GM21737 (cell line): Measurements from ENCODE around the gene GPC5.

Source experiments
- ATAC-seq: cut with Tn5 transposase; IDR thresholded peaks from one replicate; pipeline ENCODE4 v1.9.1; 2021; ENCODE audit warnings: mild to moderate bottlenecking, moderate library complexity; ENCODE audit not compliant: unreplicated experiment

The GPC5 gene

DNA sequence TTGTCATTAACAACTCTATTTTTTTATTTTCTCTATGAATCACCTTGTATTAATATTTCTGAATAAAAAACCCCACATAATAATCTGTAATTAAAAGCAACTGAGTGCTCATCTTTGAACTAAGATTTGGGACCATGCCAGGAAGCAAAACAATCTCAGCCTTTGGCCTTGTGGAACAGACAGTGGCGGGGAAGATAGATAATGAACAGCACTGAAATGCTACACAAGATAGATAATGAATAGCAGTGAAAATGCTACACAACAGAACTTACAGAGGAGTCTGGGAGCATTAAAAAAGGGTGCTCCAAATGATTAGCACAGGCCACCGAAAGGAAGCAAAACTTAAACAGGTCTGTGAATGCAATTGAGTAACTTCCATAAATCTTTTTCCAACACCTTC lies 134.9 kb downstream of the GPC5 start:
- no peak for ATAC-seq

DNA sequence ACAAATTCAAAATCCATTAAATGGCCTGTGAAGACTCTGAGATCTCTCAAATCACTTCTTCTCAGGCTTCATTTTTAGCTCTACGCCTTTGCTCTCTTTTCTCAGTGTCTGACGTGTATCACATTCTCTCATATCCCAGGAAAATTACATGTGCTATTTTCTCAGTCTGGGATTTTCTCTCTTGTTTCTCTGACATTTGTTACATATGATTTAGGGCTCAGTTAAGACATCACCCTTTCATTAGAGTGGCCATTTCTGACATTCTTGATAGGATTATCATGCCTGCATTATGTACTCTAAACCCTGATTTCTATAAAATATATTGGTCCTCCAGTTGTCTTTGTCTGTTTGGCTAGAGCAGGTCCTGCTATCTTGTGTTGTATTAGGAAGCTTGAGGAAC lies 136.6 kb downstream of the GPC5 start:
- no peak for ATAC-seq

DNA sequence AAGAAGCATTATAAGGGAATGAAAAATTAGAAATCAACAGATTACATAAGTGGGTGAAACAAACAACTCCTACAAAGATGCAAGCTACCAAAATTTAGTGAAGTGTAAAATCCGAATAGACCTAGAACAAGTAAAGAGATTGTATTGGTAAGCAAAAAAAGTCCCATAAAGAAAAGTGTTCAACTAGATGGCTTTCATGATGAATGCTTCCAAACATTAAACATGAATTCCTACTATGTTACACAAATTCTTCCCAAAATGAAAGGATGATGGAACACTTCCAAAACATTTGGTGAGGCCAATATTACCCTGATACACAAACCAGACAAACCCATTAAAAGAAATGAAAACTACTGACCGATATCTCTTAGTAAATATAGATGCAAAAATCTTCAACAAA lies 139.0 kb downstream of the GPC5 start:
- no peak for ATAC-seq

DNA sequence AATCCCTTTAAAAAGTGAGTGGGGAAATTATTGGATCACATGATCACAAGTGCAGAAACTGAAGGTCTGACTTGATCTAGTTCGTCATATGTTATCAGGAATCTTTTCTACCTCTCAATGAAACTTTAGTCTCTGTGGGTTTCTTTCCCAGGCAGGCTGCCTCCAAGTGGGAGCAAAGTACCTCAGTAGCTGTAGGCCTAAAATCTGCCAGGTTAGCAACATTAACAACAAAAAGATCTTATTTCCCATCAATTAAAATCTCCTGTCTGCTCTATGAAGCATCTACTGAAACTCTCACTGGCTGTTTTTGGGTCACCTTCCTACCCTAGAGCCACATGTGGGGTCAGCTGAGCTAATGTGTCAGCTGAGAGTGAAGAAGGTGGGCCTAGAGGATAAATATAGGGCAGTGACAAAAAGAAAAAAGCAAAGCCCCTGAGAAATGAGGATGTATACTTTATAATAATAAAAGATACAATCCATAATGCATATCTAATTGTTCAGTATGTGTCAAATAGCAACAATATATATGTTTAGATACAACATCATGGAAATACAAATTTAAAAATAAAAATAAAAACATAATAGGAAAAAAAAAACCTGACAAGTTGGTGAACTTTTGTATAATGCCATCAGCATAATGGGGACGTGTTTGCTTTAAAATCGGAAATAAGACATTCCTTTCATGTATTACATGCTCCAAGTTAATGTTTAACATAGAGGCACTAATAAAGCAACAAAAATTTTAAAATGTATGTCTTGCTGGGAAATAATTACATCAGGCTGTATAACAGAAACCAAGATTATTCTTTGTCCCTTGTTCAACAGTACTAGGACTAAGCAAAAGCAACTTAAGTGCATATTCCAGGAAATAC lies 141.1 kb downstream of the GPC5 start:
- ATAC-seq = no peak

DNA sequence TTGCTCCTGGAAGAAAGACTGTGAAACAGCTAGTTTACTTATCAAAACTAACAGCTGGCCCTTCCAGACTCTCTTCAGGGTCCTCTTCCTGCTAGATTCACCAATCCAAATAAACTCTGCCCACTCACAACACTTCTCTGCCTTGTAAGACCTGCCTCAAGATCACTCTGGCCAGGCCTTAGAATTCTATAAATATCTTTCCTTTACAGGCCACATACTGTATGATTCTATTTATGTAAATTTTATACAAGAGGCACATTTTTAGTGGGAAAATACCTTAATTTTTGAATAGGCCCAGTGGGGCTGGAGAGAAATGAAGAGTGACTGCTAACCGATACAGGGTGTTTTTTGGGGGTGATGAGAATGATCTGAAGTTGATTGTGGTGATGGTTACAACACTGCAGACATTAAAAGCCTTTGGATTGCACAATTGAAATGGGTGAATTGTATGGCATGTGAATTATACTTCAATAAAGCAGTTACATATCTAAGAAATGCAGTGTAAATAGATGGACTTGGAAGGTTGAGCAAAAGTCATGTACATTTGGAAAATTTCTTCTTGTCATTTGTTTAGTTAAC lies 141.8 kb downstream of the GPC5 start:
- no peak for ATAC-seq

DNA sequence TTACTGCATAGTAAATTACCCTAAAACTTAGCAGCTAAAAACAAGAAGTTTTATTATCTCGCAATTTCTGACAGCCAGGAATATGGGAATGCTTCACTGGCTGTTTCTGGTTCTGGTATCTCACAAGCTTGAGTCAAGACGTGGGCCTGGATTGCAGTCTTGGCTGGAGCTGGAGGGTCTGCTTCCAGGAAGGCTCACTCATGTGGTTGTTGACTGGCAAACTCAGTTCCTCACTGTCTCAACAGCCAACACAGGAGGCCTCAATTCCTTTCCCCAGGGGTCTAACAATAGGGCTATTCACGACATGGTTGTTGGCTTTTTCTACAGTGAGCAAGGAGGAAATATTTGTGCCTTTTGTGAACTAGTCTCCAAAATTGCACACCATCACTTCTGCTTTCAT lies 146.3 kb downstream of the GPC5 start:
- ATAC-seq = no peak

DNA sequence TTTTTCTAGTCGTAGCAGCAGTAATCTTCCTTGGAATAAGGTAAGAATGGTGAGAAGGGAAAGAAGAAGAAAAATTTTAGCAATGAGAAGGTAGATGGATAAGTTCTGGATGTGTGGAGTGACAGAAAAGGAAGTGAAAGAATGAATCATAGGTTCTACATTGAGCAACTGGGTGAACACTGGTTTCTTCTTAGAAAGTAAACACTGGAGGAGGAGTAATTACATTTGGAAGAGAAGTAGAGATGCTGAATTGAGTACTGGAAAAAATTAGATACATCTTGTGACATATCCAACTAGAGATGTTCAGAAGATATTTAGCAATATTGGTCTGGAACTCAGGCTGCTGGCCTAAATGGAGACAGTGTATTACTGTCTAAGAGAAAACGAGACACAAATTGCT lies 148.5 kb downstream of the GPC5 start:
- no peak for ATAC-seq

DNA sequence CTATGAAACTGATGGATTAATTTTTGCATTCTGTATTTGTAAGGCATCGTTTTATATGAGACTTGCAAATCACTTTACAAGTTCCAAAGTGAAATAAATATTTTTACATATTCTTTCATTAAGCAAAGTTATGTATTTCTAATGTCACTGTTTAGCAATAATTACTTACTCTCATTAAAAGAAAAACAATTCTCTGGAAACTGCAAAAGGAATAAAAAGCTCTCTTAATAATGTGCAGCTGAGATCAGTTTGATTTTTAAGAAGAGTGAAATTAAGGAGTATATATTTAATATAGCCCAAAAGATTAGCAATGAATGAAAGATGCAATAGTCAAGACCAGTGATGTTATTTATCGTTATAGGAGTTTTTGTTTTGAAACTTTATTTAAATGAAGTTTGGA lies 155.2 kb downstream of the GPC5 start:
- no peak for ATAC-seq

DNA sequence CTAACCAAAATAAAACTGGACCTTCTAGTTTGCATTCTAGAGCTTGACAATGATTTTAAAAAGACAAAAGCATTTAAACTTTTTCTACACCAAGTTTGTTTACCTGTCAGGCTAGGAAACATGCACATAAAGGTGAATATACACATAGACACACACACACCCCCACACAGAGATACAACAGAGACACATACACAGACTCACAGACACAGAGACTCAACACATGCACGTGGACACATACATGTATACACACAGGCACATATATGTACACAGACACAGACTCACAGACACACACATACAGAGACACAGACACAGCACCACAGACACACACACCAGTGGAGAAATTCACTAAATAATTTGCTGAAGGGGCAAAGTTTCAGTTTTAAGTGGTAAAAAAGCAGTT lies 155.7 kb downstream of the GPC5 start:
- no peak for ATAC-seq

DNA sequence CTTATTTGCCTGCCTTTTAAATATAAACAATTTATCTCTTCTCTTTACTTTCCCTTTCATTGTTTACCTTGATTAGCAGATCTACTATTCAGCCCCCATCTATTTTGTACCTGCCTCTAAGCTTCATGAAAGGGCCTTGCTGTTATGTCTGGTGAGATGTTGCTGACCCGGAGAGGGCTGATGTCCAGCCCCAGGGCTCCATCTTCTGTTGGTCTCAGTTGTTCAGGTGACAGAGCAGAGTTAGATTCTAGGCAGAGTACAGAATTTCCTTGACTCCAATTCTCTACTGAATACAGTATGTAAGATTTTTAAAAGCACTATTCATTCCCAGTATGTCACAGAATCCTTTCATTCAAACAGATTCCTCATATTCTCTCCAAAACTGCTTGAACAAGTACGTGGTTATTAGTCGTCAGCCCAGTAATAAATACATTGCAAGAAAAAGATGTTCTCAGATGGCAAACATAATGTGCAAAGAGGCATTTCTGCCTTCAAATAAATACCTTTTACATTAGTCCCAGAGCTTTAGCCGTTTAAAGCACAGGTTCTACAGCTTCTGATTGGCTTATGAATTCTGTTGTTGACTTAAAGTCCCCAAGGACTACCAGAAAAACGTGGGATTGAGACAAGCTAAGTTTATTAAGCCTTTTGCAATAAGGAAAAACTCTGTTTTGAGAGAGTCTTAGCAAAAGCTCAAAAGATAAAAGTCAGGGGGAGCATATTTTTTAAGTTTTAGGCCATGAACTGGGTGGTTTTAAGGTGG lies 159.1 kb downstream of the GPC5 start:
- ATAC-seq = no peak

DNA sequence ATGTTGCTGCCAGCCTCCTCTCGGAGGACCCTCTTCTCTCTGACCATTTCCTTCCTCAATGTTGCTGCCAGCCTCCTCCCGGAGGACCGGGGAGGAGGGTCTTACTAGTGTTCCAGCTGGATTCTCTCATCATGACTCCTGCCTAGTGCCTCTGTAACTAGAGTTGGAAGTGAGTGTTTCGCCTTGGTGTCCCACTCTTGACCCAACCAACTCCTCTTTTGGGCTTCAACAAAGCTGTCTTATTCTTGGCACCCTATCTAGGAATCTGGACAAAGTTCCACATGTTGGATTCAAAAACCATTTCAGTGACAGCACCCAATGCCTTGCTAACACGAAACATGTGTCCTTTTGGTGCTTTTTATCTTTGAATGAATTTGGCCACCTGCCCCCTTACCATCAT lies 165.4 kb downstream of the GPC5 start:
- no peak for ATAC-seq

DNA sequence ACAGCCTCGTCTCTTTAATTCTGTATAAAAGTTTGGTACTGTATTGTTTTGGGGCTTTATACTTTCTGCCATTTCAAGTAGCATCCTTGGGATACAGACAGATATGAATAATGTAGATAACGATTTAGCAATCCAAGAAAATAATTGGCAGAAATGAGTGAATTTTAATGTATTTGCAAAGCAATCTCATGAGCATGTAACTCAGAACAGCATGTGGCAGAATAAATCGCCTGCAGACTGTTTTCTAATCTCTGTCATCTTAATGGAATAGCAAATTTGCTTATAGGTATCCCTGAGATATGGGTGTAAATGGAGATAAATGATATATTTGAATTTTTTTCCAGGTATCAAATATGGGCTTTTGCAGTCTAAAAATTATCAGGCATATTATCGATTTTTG lies 166.0 kb downstream of the GPC5 start:
- ATAC-seq = no peak

DNA sequence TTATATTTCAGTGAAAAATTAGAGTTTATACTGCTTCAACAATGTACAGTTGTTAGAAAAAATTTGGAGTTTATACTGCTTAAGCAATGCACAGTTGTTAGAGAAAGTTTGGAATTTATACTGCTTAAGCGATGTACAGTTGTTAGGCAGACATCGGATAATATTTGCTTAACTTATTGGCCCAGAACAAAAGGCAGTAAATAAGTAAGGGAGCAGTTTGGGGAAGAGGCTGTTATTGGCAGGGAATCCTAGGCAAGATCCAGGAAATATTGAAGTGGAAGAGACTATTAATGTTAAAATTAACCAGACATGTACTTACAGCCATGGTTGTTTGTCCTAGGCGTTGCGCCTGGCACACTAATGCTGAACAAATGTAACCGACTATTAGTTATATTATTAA lies 166.9 kb downstream of the GPC5 start:
- no peak for ATAC-seq

DNA sequence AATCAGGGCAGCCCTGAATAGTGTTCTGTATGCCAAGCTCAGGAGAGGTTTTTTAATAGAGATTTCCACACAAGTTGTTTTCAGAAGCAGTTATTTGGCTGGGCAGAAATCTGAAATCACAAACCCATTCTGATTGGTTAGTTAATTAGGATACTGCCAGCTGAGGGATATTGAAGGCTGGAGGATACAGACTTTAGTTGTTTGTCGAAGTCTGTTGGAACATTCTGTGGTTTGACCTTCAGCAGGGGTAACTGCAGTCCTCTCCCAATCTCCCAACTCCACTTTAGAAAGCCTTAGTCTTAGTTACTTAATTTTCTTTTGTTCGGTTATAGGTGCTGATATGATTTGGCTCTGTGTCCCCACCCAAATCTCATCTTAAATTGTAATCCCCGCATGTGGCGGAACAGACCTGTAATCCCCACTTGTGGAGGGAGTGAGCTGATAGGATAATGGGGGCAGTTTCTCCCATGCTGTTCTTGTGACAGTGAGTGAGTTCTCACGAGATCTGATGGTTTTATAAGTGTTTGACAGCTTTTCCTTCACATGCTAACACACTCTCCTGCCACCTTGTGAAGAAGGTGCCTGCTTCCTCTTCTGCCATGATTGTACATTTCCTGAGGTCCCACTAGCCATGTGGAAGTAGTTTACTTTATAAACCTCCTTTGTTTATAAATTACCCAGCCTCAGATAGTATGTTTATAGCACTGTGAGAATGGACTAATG lies 169.2 kb downstream of the GPC5 start:
- ATAC-seq = no peak

DNA sequence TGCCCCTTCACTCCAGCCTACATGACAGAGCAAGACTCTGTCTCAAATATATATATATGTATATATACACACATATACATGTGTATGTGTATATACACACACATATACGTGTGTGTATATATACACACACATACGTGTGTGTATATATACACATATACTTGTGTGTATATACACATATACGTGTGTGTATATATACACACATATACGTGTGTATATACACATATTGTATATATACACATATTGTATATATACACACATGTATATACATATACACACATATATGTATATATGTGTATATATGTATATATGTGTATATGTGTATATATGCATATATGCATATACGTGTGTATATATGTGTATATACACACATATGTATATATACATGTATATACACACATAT lies 173.3 kb downstream of the GPC5 start:
- ATAC-seq = no peak

DNA sequence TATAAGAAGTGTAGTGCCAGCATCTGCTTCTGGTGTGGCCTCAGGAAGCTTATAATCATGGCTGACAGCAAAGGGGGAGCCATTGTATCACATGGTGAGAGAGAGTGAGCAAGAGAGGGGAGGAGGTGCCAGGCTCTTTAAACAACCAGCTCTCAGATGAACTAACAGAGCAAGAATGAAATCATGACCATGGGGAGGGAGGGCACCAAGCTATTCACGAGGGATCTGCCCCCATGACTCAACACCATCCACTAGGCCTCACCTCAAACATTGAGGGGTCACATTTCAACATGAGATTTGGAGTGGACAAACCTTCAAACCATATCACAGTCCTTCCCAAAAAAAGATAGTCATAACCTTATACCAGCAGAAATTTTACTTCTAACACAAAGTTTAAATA lies 174.0 kb downstream of the GPC5 start:
- ATAC-seq = no peak

DNA sequence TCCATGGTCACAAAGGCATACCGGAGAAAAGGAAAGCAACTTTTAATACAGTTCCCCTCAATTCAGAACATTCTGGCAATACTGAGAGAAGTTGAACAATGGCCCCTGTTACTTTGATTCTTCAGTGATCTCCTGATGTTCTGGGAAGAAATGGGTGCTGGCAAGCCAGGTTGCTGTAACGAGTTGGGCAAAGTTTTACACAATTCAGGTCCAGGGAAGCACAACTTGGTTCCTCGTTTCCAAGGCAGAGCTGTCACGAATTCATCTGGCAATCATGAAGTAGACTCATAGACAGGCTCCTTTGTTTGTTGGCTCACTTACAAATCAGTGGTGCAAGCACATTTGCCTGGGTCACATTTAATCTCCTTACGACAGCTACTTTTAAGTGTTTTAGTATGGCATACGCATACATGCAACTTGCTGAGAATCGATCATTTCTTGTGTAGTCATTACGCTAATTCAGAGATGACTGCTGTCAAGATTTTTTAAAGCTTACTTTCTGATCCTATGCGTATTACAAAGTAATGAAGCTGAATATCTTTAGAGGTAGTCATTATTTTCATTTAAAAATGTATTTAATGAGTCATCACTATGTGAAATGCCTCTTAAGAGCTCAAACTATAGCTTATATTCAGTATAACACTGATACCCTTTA lies 174.7 kb downstream of the GPC5 start:
- ATAC-seq = no peak

DNA sequence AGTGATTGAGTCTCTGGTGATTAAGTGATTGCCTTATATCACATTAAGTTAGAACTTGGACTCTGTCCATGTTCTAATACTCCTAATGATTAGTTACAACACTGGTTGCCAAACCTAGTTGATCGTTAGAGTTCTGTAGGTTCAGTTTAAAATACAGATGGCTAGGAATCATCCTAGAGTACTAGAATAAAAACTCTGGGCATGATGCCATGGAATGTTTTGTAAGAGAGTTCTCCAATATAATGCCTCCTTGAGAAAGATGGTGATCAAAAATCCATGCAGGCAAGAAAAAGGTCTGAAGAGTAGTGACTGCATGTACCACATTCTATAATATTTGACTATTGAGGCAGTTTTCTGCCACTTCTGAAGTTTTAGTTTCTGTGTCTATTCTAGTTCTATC lies 176.3 kb downstream of the GPC5 start:
- ATAC-seq = no peak

DNA sequence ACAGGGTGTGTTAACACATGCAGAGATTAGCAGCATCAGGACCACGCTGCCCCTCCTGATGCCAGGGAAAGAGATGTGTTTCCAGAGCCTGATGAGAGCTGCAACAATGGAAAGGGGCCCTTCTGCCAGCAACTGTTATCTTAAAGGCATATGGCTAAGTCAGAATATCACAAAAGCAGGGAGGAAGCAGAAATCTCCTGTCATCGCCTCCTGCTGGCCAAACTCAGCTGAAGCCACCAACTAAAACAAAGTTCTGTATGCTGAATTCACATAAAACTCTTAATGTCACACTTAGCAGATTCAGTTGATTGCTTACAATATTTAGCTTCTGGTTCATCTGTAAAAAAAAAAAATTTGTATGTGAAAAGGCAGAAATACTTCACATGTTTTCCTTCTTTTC lies 178.2 kb downstream of the GPC5 start:
- ATAC-seq = no peak

DNA sequence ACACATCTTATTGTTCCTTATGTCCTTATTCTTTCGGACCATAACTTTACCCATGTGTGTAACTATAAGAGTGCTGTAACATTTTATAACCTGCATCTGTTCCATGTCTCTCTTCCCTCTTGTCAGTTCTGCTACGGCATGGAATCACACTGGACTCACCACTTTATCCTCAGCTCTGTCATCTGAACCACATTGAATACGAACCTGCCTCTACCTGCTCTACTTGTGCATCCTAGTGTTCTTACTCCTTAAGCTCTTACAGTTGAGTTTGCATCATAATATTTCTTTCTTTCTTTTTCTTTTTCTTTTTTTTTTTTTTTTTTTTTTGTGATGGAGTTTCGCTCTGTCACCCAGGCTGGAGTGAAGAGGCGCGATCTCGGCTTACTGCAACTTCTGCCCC lies 180.9 kb downstream of the GPC5 start:
- no peak for ATAC-seq

DNA sequence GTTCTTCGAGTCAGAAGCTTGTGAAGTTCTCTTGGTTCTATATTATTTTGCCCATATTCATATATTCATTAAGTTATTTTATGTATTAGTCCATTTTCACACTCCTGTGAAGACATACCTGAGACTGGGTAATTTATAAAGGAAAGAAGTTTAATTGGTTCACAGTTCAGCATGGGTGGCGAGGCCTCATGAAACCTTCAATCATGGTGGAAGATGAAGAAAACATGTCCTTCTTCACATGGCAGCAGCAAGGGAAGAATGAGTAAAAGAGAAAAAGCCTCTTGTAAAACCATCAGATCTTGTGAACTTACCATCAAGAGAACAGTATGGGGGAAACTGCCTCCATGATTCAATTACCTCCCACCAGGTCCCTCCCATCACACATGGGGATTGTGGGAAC lies 182.3 kb downstream of the GPC5 start:
- ATAC-seq = no peak
